ENCODE data around the gene STX19. TPM values are rescaled to one million over a fixed set of nuclear protein-coding genes. Genes with fewer than 3 reads are reported as not detected.

STX19 gene
- 1 to 10 TPM; 1.3 to 6.8 (median 5.3) TPM for total RNA-seq

- 44 to 49% methylated on average over 8 of the region's 8 CpGs for WGBS, 2 donors
- no peak within 1 kb of the TSS for H3K4me3 ChIP-seq (ENCODE audit: low read depth, poor library complexity, severe bottlenecking)
- TF ChIP-seq POLR2A (IDR thresholded peaks at IDR 0.05) (no peak), CTCF (IDR thresholded peaks at IDR 0.05) (no peak)
- peak in 1 of 2 donors; percentile 30 for DNase-seq (ENCODE audit: low spot score in 2 of 2)
- intact Hi-C loops (cut with DNase I; ENCODE audit: low total_unique reads): no loop called here
Observed at GRCh38 chr3:94028093-94028837, at the start of gene STX19. TSS of gene STX19 (minus strand) at chr3:94028597. CDS start at chr3:94015269, 13,328 bp downstream.

DNA sequence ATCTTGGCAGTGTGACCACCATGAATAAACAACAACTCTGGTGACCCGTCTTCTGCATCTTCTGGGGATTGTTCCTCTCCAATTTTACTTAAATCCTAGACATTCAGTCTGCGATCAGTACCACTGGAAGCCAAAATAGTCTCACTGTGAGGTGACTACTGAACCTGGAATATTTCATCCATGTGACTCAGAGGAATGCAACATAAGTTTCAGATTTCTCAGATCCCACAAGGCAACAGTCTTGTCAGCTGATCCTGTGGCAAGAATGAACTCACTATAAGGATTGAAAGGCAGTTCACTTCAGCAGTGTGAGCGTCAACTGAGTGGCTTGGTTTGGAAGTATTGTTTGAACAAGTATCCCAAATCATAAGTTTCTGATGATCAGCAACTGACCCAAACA lies 47.7 kb upstream of the STX19 start:
- no peak for DNase-seq (ENCODE audit: low spot score in 2 of 2)
- intact Hi-C loops (cut with DNase I; ENCODE audit: low total_unique reads): no loop called here
- TF ChIP-seq CTCF (IDR thresholded peaks at IDR 0.05): no peak
- H3K4me3 ChIP-seq (ENCODE audit: low read depth, poor library complexity, severe bottlenecking): no peak overlapping the region
- WGBS, 2 donors: 97% methylated on average over 3 of the region's 3 CpGs

DNA sequence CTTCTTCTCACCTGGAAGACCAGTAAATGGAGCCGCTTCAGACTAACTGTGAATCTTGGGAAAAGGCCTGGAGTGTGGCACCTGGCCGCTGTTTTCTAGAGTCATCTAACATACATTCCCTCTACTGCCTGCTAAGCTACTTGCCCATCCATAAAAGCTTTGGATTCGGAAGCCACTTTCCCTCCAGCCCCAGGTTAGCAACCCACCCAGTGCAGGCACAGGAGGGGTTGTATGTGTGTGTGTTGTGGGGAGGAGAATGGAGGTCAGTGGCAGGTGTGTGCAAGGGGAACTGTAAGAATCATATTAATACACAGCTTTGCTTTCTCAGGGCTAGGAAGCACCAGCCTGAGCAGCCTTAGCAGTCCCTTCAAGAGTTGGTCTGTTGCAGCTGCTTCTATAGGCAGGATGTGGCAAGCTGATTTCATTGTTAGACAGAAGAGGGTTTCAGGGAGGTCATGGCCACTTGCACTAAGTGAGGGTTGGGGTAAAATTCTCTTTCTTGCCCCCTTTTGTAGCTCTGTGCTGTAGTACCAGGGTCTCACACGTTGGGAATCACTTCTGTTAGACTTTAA lies 43.4 kb upstream of the STX19 start:
- DNase-seq (ENCODE audit: low spot score in 2 of 2): no peak
- intact Hi-C loops (cut with DNase I; ENCODE audit: low total_unique reads): no loop called here
- no peak overlapping the region for H3K4me3 ChIP-seq (ENCODE audit: low read depth, poor library complexity, severe bottlenecking)
- 87 to 95% methylated on average over 4 of the region's 4 CpGs for WGBS, 2 donors
- TF ChIP-seq CTCF (IDR thresholded peaks at IDR 0.05) (no peak), POLR2A (IDR thresholded peaks at IDR 0.05) (no peak)

DNA sequence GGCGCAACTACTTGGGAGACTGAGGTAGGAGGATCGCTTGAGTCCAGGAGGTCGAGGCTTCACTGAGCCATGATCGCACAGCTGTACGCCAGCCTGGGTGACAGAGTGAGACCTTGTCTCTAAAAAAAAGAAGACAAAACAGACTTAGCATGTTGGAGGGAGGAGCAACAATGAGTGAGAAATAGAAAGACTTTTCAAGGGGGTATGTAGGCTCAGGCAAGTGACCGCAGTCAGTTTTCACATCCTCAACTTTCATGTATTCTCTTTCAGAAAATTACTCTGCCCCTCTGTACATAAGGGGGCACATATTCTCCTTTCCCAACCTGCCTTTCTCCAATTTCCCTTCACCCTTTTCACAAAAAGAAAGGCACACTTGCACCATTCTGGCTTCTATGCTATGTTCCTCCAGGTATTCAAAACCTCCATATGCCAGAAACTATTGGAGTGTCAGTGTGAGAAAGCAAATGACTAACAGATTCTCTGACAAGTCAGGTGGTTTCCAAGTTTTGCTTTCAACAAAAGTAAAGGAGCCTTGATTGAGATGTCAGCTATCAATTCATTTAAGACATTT lies 42.0 kb upstream of the STX19 start:
- TF ChIP-seq POLR2A (IDR thresholded peaks at IDR 0.05): no peak
- DNase-seq (ENCODE audit: low spot score in 2 of 2): no peak
- intact Hi-C loops (cut with DNase I; ENCODE audit: low total_unique reads): no loop called here
- WGBS, 2 donors: 94 to 97% methylated on average over 6 of the region's 6 CpGs
- H3K4me3 ChIP-seq (ENCODE audit: low read depth, poor library complexity, severe bottlenecking): no peak overlapping the region

DNA sequence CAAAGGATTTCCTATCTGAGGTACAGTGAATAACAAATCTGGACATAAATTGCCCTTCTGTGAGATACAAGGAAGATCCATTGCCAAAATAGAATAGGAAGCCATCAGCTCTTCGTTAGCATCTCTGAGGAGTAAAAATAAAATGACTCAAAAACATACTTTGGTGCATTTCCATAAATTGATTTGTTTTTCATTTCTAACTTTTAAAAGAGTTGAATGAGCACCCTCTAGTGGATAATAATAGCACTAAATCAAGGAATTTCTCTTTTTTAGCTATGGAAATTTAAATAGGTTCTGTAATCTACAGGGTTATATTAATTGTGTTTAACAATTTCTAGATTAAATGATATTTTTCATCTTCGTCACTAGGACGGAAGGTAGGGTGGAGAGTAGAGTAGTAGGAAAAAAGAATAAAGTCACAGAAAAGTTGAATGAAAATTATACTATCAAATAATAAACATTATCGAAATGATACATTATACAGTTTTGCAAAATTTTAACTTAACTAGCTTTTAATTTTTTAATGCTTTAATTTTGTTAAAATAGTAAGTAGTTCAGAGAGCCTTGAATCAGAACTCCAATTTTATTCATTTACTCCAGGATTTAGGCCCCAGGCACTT lies 40.9 kb upstream of the STX19 start:
- DNase-seq (ENCODE audit: low spot score in 2 of 2): no peak
- no peak overlapping the region for H3K4me3 ChIP-seq (ENCODE audit: low read depth, poor library complexity, severe bottlenecking)
- 42 to 53% methylated on average over 4 of the region's 4 CpGs for WGBS, 2 donors
- TF ChIP-seq POLR2A (IDR thresholded peaks at IDR 0.05) (no peak), CTCF (IDR thresholded peaks at IDR 0.05) (no peak)
- intact Hi-C loops (cut with DNase I; ENCODE audit: low total_unique reads): no loop called here
